Measurements from ENCODE around the gene KLHL20.
A peak's percentile ranks its signal among the peaks of the same experiment; 100 is the strongest.
"Not testable (repeated sequence)": the region's sequence is repeated elsewhere in the genome, so short reads cannot be mapped to it uniquely, and the experiment has no call there.

KLHL20 gene

GRCh38 chr1:173714759-173715537, at the start of gene KLHL20:
Gene KLHL20, plus strand, starts transcription at chr1:173714981. Its CDS starts 1,063 bp downstream, at chr1:173716044.
- peak; percentile 89 for DNase-seq

GRCh38 chr1:173666646-173667045, 48.1 kb upstream of the KLHL20 start:
- DNase-seq, result no peak

- no peak for DNase-seq
Measured at GRCh38 chr1:173669491-173669941, 45.3 kb upstream of the KLHL20 start, which contains the start of gene ANKRD45. Gene ANKRD45, minus strand, starts transcription at chr1:173669851. Its CDS starts 10,433 bp downstream, at chr1:173659418.

- not testable (repeated sequence) for DNase-seq
Measured at GRCh38 chr1:173674496-173674895, 40.3 kb upstream of the KLHL20 start.

- not testable (repeated sequence) for DNase-seq
Measured at GRCh38 chr1:173680152-173680551, 34.6 kb upstream of the KLHL20 start.

GRCh38 chr1:173682184-173682583, 32.6 kb upstream of the KLHL20 start:
- DNase-seq, result no peak

- DNase-seq, result not testable (repeated sequence)
Measured at GRCh38 chr1:173683838-173684237, 30.9 kb upstream of the KLHL20 start.

GRCh38 chr1:173685121-173685520, 29.7 kb upstream of the KLHL20 start:
- not testable (repeated sequence) for DNase-seq

- DNase-seq, result no peak
Measured at GRCh38 chr1:173688300-173688699, 26.5 kb upstream of the KLHL20 start.

- DNase-seq, result no peak
Measured at GRCh38 chr1:173693238-173693637, 21.5 kb upstream of the KLHL20 start.

GRCh38 chr1:173701299-173701698, 13.5 kb upstream of the KLHL20 start:
- DNase-seq, result not testable (repeated sequence)

GRCh38 chr1:173702736-173703135, 12.0 kb upstream of the KLHL20 start:
- no peak for DNase-seq

GRCh38 chr1:173705117-173705516, 9.7 kb upstream of the KLHL20 start:
- no peak for DNase-seq

- DNase-seq, result no peak
Measured at GRCh38 chr1:173708787-173709186, 6.0 kb upstream of the KLHL20 start.

- no peak for DNase-seq
Measured at GRCh38 chr1:173714441-173714758, 381 bp upstream of the KLHL20 start.

GRCh38 chr1:173715538-173715844, 710 bp downstream of the KLHL20 start:
- no peak for DNase-seq

GRCh38 chr1:173717238-173717637, 2.5 kb downstream of the KLHL20 start:
- DNase-seq, result no peak

- not testable (repeated sequence) for DNase-seq
Measured at GRCh38 chr1:173731331-173731730, 16.6 kb downstream of the KLHL20 start.

GRCh38 chr1:173733912-173734311, 19.1 kb downstream of the KLHL20 start:
- no peak for DNase-seq

GRCh38 chr1:173736104-173736503, 21.3 kb downstream of the KLHL20 start:
- DNase-seq, result not testable (repeated sequence)

- DNase-seq, result no peak
Measured at GRCh38 chr1:173742203-173742886, 27.6 kb downstream of the KLHL20 start.

- no peak for DNase-seq
Measured at GRCh38 chr1:173744651-173745050, 29.9 kb downstream of the KLHL20 start.

- DNase-seq, result no peak
Measured at GRCh38 chr1:173749137-173749536, 34.4 kb downstream of the KLHL20 start.

- DNase-seq, result no peak
Measured at GRCh38 chr1:173753830-173754229, 39.0 kb downstream of the KLHL20 start.

Measured in NCI-H146 (cell line).